Measurements from ENCODE around the gene NRP1.
A peak's percentile ranks its signal among the peaks of the same experiment; 100 is the strongest.
"Not testable (repeated sequence)": the region's sequence is repeated elsewhere in the genome, so short reads cannot be mapped to it uniquely, and the experiment has no call there.

Gene NRP1

DNA sequence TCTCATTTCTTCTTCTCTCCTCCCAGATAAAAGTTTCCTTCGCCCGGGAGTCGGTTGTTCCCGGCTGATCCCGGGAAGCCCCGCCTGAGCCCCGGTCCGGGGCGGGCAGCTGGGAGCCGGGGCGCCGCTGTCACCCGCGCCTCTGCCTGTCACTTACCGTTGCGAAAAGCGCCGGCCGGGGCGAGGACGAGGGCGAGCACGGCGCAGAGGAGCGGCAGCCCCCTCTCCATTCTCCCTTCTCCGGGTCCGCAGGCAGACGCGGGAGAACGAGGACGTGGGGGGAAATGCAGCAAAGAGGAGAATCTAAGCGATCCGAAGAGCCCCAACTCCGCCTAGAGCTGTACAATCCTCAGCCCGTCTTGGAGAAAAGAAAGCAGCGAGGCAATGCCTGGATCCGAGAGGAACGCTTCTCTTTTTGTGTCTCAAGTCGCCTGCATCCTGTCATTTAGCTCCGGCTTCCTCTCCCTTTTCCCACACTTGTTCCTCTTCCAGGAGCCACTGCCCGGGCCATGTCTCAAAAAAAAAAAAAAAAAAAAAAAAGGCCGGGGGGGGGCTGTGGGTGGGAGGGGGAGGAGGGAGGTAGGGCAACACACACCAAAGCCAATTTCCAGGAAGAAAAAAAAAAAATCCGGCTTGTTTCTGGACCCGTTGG, at the start of gene NRP1:
NRP1 (minus strand) TSS at position 515 of the 652 bp plus-strand sequence; CDS start at position 230, 285 bp downstream.
- DNase-seq (ENCODE audit: low spot score), result peak; percentile 45

DNA sequence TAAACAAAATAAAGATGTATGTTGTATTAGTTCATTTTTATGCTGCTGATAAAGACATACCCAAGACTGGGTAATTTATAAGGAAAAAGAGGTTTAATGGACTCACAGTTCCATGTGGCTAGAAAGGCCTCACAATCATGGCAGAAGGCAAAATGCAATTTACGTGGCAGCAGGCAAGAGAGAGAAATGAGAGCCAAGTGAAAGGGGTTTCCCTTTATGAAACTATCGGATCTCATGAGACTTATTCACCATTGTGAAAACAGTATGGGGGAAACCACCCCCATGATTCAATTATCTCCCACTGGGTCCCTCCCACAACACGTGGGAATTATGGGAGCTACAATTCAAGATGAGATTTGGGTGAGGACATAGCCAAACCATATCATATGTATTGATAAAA, 49.7 kb upstream of the NRP1 start:
- not testable (repeated sequence) for DNase-seq (ENCODE audit: low spot score)

- DNase-seq (ENCODE audit: low spot score), result no peak
Observed at GRCh38 chr10:33382921-33383713, 48.6 kb upstream of the NRP1 start.

GRCh38 chr10:33382216-33382600, 47.7 kb upstream of the NRP1 start:
- DNase-seq (ENCODE audit: low spot score), result no peak

DNA sequence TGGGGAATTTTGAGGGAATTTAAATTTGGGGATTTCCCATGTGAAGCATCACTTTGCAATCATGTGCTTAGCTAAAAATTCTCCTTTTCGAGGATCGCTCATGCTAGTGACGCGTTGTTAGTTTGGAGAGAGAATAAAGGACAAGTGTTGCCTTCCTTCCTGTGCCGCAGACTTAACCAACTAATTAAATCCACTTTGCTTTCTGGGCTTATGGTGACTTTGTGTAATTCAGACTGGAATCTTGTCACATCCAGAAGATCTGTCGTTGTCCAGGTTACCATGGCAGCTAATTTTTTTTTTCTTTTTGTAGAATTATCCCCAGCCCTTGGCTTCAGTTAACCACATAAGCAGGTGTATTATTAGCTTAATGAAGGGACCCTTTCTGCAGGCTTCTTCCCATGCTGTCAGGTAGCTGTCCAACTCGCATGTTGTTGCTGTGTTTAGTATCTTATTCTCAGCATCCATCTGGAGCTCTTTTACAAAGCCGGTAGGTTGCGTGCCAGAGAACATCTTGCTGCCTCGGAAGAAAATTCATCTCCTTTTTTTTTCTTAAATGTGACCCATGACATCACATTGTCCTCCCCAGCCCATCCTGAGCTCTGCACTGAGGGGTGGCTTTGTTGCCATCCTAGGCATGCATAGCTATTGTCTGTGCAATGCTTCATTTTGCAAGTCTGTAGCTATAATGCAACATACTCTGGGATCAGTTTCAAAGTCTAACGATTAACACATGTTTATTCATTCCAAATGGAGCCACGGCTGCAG, 47.2 kb upstream of the NRP1 start:
- peak; percentile 74 for DNase-seq (ENCODE audit: low spot score)

DNA sequence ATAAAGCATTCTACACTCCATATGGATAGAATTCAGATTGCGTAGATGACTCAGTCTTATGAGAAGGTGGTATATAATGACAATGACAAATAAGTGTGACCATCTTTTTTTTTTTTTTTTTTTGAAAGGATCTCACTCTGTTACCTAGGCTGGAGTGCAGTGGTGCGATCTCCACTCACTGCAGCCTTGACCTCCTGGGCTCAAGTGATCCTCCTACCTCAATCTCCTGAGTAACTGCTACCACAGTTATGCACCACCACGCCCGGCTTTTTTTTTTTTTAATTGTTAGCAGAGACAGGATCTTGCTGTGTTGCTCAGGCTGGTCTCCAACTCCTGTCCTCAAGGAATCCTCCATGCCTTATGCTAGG, 43.2 kb upstream of the NRP1 start:
- no peak for DNase-seq (ENCODE audit: low spot score)

GRCh38 chr10:33376976-33377657, 42.6 kb upstream of the NRP1 start:
- peak; percentile 24 for DNase-seq (ENCODE audit: low spot score)

GRCh38 chr10:33376476-33376875, 42.0 kb upstream of the NRP1 start:
- no peak for DNase-seq (ENCODE audit: low spot score)

DNA sequence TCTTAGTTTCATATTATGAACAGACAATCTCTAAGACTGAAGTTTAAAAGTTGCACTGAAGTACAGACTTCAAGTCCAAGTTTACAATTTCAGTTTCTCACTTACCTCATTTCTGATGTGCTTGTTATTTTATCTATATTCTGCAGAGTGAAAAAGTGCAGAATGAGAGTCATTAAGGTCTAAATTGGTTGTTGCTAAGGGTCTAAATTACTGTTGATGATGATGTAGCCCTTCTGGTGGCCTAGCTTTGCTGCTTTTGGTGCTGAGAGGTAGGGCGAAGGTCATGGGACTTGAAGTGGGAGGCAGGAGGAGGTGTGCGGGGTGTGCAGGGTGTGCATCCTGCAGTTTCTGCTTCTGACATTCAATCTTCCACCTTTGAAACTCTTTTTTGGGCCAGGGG, 38.8 kb upstream of the NRP1 start:
- no peak for DNase-seq (ENCODE audit: low spot score)

GRCh38 chr10:33371234-33371633, 36.8 kb upstream of the NRP1 start:
- no peak for DNase-seq (ENCODE audit: low spot score)

DNA sequence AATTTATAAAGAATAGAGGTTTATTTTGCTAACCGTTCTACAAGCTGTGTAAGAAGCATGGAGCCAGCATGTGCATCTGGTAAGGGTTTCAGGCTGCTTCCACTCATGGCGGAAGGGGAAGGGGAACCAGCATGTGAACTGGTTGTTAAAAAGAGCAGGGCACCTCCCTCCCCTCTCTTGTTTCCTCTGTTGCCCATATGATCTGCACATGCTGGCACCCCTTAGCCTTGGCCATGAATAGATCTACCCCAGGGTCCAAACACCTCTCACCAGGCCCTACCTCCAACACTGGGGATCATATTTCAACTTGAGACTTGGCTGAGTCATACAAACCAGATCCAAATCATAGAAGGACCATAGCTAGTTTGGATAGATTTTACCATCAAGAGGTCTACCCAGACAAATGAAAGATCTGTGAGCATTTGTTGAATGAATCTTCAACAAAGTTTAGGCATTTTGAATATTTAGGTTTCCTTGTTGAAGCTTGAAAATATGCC, 36.0 kb upstream of the NRP1 start:
- DNase-seq (ENCODE audit: low spot score), result no peak

DNA sequence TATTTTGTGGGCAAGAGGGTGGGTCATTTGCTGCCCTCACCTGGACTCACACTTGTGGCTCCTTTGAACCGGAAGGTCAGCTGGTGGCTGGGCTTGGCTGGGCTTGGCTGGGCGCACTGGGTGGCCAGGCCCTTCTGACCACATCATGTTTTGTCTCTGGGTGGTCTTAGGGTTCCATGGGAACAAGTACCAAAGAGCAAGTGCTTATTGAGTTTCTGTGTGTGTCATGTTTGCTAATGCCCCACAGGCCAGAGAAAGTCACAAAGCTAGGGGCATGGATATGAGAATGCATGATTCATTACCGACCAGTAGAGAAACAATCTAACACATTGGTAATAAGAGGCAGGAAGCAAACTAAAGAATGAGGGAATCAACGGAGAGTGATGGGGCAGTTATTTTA, 33.6 kb upstream of the NRP1 start:
- no peak for DNase-seq (ENCODE audit: low spot score)

GRCh38 chr10:33365871-33366411, 31.5 kb upstream of the NRP1 start:
- peak; percentile 42 for DNase-seq (ENCODE audit: low spot score)

DNA sequence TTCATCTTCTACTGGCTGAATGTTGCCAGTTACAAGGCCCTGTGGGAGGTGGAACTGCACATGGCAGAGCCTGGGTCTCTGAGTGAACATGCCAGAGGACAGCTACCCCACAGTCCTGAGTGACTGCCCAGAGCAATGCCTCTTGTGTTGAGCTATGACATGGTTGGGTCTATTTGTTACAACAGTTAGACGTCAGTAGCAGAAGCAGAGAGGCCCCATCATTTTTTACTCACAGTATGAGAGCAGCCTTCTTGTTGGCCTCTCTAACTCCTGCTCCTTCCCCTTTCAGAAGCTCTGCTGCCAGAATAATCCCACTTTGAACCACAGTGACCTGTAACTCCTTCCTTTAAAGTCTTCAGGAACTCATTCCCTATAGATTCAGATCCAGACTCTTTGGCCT, 30.8 kb upstream of the NRP1 start:
- no peak for DNase-seq (ENCODE audit: low spot score)

- DNase-seq (ENCODE audit: low spot score), result no peak
Observed at GRCh38 chr10:33363106-33363505, 28.6 kb upstream of the NRP1 start.

- no peak for DNase-seq (ENCODE audit: low spot score)
Observed at GRCh38 chr10:33358016-33358415, 23.5 kb upstream of the NRP1 start.

DNA sequence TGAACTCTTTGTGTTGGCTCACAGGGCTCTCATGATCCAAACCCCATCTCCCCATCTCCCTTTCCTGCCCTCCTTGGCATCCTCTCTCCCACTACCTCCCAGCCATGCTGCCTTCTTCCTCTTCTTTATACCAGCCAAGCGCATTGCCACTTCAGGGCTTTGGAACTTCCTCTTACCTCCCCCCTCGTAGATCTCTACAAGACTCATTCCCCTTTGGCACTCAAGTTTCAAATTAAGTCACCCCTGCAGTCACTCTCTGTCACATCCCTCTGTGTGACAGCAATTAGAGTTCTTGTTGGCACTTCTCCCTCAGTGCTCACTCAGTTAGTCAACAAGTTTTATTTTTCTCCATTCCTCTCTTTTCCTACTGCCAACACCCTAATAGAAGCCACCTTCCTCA, 20.8 kb upstream of the NRP1 start:
- no peak for DNase-seq (ENCODE audit: low spot score)

- no peak for DNase-seq (ENCODE audit: low spot score)
Observed at GRCh38 chr10:33353853-33354252, 19.4 kb upstream of the NRP1 start.

DNA sequence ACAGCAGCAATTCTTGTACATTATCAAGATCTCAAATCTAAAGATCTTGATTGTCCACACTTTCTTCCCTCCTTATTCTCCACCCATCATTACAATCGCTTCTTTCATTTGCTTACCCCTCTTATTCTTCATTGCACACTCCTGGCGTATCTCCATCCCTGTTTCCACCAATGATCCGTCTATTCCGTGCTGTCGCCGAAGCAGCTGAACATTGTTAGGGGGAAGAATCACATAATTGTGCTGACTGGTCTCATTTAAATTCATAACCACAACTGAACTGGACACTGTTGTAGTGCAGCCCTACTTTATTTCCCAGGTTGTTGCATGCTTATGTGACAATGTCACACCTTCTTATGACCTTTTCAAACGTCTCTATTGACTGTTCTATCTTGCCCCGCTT, 18.9 kb upstream of the NRP1 start:
- no peak for DNase-seq (ENCODE audit: low spot score)

- DNase-seq (ENCODE audit: low spot score), result no peak
Observed at GRCh38 chr10:33352615-33353014, 18.1 kb upstream of the NRP1 start.

GRCh38 chr10:33352175-33352574, 17.7 kb upstream of the NRP1 start:
- DNase-seq (ENCODE audit: low spot score), result peak; percentile 42

DNA sequence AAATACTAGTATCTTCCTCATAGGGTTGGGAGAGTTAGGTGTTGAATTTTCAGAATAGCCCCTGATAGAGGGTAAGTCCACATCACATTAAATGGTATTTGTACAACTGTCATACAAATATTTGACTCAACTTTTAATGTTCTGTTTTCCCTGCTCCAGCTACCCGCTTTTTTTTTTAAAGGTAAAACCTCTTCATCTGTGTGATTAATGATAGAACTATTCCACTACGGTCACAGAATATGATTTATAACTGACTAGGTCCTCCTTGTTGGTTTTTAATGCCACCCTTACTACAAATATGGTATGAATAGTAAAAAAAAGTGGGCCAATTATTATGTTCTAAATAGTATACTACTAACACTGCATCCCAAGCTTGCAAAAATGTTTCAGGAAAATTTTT, 15.6 kb upstream of the NRP1 start:
- DNase-seq (ENCODE audit: low spot score), result no peak
